SK-N-SH treated with all-trans-retinoic acid at 6 μM for 48 hours (cell line): Measurements from ENCODE around the gene LRR1.

Experiments used
- ATAC-seq: fragments of 200-7000 bp; cut with Tn5 transposase; 3 replicates; pipeline ENCODE4 v1.9.1; 2020; ENCODE audit warnings: mild to moderate bottlenecking, moderate library complexity
- ARNTL ChIP-seq: fragments of 450-650 bp; formaldehyde crosslinking; IDR thresholded peaks from 2 replicates; pipeline ENCODE4 v1.5.0; 2020; ENCODE audit warnings: low read depth, mild to moderate bottlenecking, moderate library complexity, borderline replicate concordance
- BACH2 ChIP-seq: fragments of 250-450 bp; sonication (Bioruptor Pico); IDR thresholded peaks from 2 replicates; pipeline ENCODE4 v1.9.0; 2021; ENCODE audit warnings: mild to moderate bottlenecking, borderline replicate concordance
- CREB5 ChIP-seq: fragments of 250-450 bp; sonication (Bioruptor Pico); IDR thresholded peaks from 2 replicates; pipeline ENCODE4 v1.5.1; 2020; ENCODE audit warnings: low read depth, mild to moderate bottlenecking, moderate library complexity
- CSDC2 ChIP-seq: fragments of 250-450 bp; sonication (Bioruptor Pico); IDR thresholded peaks from 2 replicates; pipeline ENCODE4 v1.5.0; 2020; ENCODE audit warnings: mild to moderate bottlenecking, moderate library complexity
- CSRNP3 ChIP-seq: fragments of 250-450 bp; sonication (Bioruptor Pico); IDR thresholded peaks from 2 replicates; pipeline ENCODE4 v1.5.1; 2021; ENCODE audit warnings: mild to moderate bottlenecking, moderate library complexity
- ESRRG ChIP-seq: fragments of 250-450 bp; sonication (Bioruptor Pico); IDR thresholded peaks from 2 replicates; pipeline ENCODE4 v1.6.1; 2021; ENCODE audit warnings: mild to moderate bottlenecking
- GLIS3 ChIP-seq: fragments of 250-450 bp; sonication (Bioruptor Pico); IDR thresholded peaks from 2 replicates; pipeline ENCODE4 v1.5.0; 2020; ENCODE audit warnings: mild to moderate bottlenecking, moderate library complexity
- ISL1 ChIP-seq: fragments of 250-450 bp; sonication (Bioruptor Pico); IDR thresholded peaks from 2 replicates; pipeline ENCODE4 v2.1.2; 2022; ENCODE audit warnings: mild to moderate bottlenecking, moderate library complexity
- OSR1 ChIP-seq: fragments of 250-450 bp; sonication (Bioruptor Pico); IDR thresholded peaks from 2 replicates; pipeline ENCODE4 v1.8.0; 2022; ENCODE audit warnings: moderate library complexity, mild to moderate bottlenecking, inconsistent platforms
- PPARA ChIP-seq: fragments of 250-450 bp; sonication (Bioruptor Pico); IDR thresholded peaks from 2 replicates; pipeline ENCODE4 v1.5.0; 2020; ENCODE audit warnings: mild to moderate bottlenecking, borderline replicate concordance
- RARB ChIP-seq: fragments of 250-450 bp; sonication (Bioruptor Pico); IDR thresholded peaks from 2 replicates; pipeline ENCODE4 v1.8.0; 2021; ENCODE audit warnings: mild to moderate bottlenecking, moderate library complexity
- SNAI2 ChIP-seq: fragments of 250-450 bp; sonication (Bioruptor Pico); IDR thresholded peaks from 2 replicates; pipeline ENCODE4 v1.5.0; 2020; ENCODE audit warnings: mild to moderate bottlenecking, moderate library complexity
- TOX ChIP-seq: fragments of 250-450 bp; sonication (Bioruptor Pico); IDR thresholded peaks from 2 replicates; pipeline ENCODE4 v1.8.0; 2021; ENCODE audit warnings: mild to moderate bottlenecking, moderate library complexity, borderline replicate concordance
- TSHZ2 ChIP-seq: fragments of 250-450 bp; sonication (Bioruptor Pico); IDR thresholded peaks from 2 replicates; pipeline ENCODE4 v1.5.0; 2020; ENCODE audit warnings: mild to moderate bottlenecking, moderate library complexity
- ZC3H10 ChIP-seq: fragments of 250-450 bp; sonication (Bioruptor Pico); IDR thresholded peaks from 2 replicates; pipeline ENCODE4 v1.5.1; 2021; ENCODE audit warnings: mild to moderate bottlenecking, moderate library complexity
- ZFP3 ChIP-seq: fragments of 250-450 bp; sonication (Bioruptor Pico); IDR thresholded peaks from 2 replicates; pipeline ENCODE4 v1.5.0; 2020; ENCODE audit warnings: mild to moderate bottlenecking, moderate library complexity
- ZFP30 ChIP-seq: fragments of 450-650 bp; formaldehyde crosslinking; IDR thresholded peaks from 2 replicates; pipeline ENCODE4 v1.5.0; 2022; ENCODE audit warnings: mild to moderate bottlenecking, moderate library complexity
- ZNF565 ChIP-seq: fragments of 450-650 bp; formaldehyde crosslinking; conservative IDR thresholded peaks from 2 replicates; pipeline ENCODE4 v1.5.0; 2020; ENCODE audit warnings: low read depth, mild to moderate bottlenecking, moderate library complexity
- ZNF70 ChIP-seq: fragments of 450-650 bp; formaldehyde crosslinking; IDR thresholded peaks from 2 replicates; pipeline ENCODE4 v1.5.0; 2020; ENCODE audit warnings: mild to moderate bottlenecking, moderate library complexity
- ZNF8 ChIP-seq: fragments of 450-650 bp; formaldehyde crosslinking; IDR thresholded peaks from 2 replicates; pipeline ENCODE4 v1.5.0; 2020; ENCODE audit warnings: mild to moderate bottlenecking, moderate library complexity
- TF ChIP-seq, protein P1 (sequence below): fragments of 250-450 bp; sonication (Bioruptor Pico); IDR thresholded peaks from 2 replicates; pipeline ENCODE4 v1.8.0; 2020; ENCODE audit warnings: mild to moderate bottlenecking, moderate library complexity, borderline replicate concordance
- TF ChIP-seq, protein P2 (sequence below): fragments of 250-450 bp; sonication (Bioruptor Pico); IDR thresholded peaks from 2 replicates; pipeline ENCODE4 v1.8.0; 2021; ENCODE audit warnings: low read depth, mild to moderate bottlenecking, moderate library complexity, borderline replicate concordance

Gene LRR1

DNA sequence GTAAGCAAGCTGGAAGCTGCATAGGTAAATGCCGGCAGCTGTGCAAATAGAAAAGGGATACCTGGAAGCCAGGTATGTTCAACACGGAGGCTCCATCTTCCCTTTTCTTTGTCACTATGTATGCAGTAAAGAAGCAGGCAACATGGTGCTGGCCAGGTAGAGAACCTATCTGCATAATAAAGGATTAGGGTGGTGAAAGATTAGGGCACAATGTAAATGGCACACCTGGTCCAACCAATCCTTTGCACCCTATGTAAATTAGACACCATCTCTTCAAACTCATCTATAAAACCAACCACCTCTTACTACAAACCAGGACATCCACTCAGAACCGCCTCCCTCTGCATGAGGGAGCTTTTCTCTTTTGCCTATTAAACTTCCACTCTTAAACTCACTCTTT is 44.8 kb upstream of the LRR1 start:
- no peak for TF ChIP-seq ZNF8
- no peak for TF ChIP-seq TOX (CRISPR knock-in tag)
- no peak for TF ChIP-seq CSDC2 (CRISPR knock-in tag)
- no peak for TF ChIP-seq ARNTL
- TF ChIP-seq, all 23 proteins: peak for 0

DNA sequence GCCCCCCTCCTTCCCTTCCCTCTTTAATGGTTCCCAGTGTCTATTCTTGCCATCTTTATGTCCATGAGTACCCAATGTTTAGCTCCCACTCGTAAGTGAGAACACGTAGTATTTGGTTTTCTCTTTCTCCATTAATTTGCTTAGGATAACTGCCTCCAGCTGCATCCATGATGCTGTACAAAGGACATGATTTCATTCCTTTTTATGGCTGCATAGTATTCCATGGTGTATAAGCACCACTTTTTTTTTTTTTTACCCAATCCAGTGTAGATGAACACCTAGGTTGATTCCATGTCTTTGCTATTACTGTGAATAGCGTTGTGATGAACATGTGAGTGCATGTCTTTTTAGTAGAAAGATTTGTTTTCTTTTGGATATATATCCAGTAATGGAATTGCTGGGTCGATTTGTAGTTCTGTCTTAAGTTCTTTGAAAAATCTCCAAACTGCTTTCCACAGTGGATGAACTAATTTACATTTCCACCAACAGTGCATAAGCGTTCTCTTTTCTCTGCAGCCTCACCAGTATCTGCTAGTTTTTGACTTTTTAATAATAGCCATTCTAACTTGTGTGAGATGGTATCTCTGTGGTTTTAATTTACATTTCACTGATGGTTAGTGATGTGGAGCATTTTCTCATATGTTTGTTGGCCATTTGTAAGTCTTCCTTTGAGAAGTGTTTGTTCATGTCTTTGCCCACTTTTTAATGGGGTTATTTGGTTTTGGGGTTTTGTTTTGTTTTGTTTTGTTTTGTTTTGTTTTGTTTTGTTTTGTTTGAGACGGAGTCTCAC is 38.6 kb upstream of the LRR1 start:
- no peak for TF ChIP-seq ZFP3
- TF ChIP-seq, protein P1, sequence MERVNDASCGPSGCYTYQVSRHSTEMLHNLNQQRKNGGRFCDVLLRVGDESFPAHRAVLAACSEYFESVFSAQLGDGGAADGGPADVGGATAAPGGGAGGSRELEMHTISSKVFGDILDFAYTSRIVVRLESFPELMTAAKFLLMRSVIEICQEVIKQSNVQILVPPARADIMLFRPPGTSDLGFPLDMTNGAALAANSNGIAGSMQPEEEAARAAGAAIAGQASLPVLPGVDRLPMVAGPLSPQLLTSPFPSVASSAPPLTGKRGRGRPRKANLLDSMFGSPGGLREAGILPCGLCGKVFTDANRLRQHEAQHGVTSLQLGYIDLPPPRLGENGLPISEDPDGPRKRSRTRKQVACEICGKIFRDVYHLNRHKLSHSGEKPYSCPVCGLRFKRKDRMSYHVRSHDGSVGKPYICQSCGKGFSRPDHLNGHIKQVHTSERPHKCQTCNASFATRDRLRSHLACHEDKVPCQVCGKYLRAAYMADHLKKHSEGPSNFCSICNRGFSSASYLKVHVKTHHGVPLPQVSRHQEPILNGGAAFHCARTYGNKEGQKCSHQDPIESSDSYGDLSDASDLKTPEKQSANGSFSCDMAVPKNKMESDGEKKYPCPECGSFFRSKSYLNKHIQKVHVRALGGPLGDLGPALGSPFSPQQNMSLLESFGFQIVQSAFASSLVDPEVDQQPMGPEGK (CRISPR knock-in tag) = no peak
- TF ChIP-seq CREB5 (CRISPR knock-in tag) = no peak
- TF ChIP-seq CSRNP3 (CRISPR knock-in tag) = no peak
- TF ChIP-seq ZNF565 (CRISPR knock-in tag) = no peak
- no peak for TF ChIP-seq TOX (CRISPR knock-in tag)
- no peak for TF ChIP-seq ISL1 (CRISPR knock-in tag)
- TF ChIP-seq BACH2 = no peak
- TF ChIP-seq ZNF8 = no peak
- no peak for TF ChIP-seq ARNTL
- no peak for TF ChIP-seq ZNF70 (CRISPR knock-in tag)
- no peak for TF ChIP-seq PPARA (CRISPR knock-in tag)
- no peak for TF ChIP-seq TSHZ2 (CRISPR knock-in tag)
- no peak for TF ChIP-seq ESRRG
- TF ChIP-seq, protein P2, sequence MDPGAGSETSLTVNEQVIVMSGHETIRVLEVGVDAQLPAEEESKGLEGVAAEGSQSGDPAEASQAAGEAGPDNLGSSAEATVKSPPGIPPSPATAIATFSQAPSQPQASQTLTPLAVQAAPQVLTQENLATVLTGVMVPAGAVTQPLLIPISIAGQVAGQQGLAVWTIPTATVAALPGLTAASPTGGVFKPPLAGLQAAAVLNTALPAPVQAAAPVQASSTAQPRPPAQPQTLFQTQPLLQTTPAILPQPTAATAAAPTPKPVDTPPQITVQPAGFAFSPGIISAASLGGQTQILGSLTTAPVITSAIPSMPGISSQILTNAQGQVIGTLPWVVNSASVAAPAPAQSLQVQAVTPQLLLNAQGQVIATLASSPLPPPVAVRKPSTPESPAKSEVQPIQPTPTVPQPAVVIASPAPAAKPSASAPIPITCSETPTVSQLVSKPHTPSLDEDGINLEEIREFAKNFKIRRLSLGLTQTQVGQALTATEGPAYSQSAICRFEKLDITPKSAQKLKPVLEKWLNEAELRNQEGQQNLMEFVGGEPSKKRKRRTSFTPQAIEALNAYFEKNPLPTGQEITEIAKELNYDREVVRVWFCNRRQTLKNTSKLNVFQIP (CRISPR knock-in tag) = no peak
- no peak for TF ChIP-seq ZC3H10 (CRISPR knock-in tag)
- no peak for TF ChIP-seq RARB (CRISPR knock-in tag)
- TF ChIP-seq ZFP30 (CRISPR knock-in tag) = no peak
- TF ChIP-seq GLIS3 (CRISPR knock-in tag) = no peak
- no peak for TF ChIP-seq CSDC2 (CRISPR knock-in tag)

More for the DNA sequence above, 44.8 kb upstream of the LRR1 start:
- ATAC-seq = no peak

DNA sequence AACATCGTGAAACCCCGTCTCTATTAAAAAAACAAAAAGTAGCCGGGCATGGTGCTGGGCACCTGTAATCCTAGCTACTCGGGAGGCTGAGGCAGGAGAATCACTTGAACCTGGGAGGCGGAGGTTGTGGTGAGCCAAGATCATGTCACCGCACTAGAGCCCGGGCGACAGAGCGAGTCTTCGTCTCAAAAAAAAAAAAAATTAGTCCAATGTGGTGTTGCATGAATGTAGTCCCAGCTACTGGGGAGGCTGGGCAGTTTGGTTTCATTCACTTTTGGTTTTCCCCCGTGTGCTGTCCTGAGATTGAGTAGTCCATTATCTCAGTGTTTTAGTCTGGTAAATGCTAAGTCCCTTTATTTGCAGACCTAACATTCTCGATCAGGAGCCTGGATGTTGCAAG is 32.0 kb upstream of the LRR1 start:
- no peak for ATAC-seq
- no peak for TF ChIP-seq ESRRG
- no peak for TF ChIP-seq ARNTL
- no peak for TF ChIP-seq SNAI2 (CRISPR knock-in tag)
- no peak for TF ChIP-seq ZNF8
- no peak for TF ChIP-seq CREB5 (CRISPR knock-in tag)
- no peak for TF ChIP-seq ISL1 (CRISPR knock-in tag)
- TF ChIP-seq GLIS3 (CRISPR knock-in tag) = no peak
- TF ChIP-seq ZC3H10 (CRISPR knock-in tag) = no peak
- no peak for TF ChIP-seq CSDC2 (CRISPR knock-in tag)
- no peak for TF ChIP-seq TSHZ2 (CRISPR knock-in tag)
- no peak for TF ChIP-seq OSR1 (CRISPR knock-in tag)
- TF ChIP-seq CSRNP3 (CRISPR knock-in tag) = no peak
- TF ChIP-seq PPARA (CRISPR knock-in tag) = no peak

More for the DNA sequence above, 38.6 kb upstream of the LRR1 start:
- ATAC-seq = no peak
